ENCODE data around the gene GRIFIN.

DNA sequence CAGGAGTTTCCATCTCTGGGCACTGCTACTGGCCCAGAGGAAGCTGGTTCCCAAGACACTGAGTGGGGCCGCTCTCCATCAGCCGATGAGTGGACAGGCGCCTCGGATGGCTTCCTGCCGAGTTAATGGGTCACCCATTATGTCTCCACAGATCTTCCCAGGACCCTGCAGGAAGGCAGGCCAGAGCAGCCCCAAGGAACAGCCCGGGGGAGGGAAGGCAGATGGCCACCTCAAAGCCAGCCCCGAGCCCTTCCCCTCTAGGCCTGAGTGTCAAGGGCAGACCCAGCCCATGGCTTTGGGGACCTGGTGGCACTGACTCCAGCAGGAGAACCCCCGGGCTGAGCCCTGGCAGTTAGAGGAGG, 40.0 kb upstream of the GRIFIN start:
- TF ChIP-seq, protein P1, sequence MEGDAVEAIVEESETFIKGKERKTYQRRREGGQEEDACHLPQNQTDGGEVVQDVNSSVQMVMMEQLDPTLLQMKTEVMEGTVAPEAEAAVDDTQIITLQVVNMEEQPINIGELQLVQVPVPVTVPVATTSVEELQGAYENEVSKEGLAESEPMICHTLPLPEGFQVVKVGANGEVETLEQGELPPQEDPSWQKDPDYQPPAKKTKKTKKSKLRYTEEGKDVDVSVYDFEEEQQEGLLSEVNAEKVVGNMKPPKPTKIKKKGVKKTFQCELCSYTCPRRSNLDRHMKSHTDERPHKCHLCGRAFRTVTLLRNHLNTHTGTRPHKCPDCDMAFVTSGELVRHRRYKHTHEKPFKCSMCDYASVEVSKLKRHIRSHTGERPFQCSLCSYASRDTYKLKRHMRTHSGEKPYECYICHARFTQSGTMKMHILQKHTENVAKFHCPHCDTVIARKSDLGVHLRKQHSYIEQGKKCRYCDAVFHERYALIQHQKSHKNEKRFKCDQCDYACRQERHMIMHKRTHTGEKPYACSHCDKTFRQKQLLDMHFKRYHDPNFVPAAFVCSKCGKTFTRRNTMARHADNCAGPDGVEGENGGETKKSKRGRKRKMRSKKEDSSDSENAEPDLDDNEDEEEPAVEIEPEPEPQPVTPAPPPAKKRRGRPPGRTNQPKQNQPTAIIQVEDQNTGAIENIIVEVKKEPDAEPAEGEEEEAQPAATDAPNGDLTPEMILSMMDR (IDR thresholded peaks at IDR 0.05), result no peak
- TF ChIP-seq POLR2A (IDR thresholded peaks at IDR 0.05), result no peak
- TF ChIP-seq POLR2AphosphoS5 (IDR thresholded peaks at IDR 0.05), result no peak
